Fibroblast of lung (primary cell): ENCODE data around the gene DSP.

Experiments used
- EZH2 ChIP-seq: IDR thresholded peaks from 2 replicates; pipeline ENCODE4 v1.5.1; 2012; ENCODE audit warnings: low read length, control low read depth, mild to moderate bottlenecking; ENCODE audit errors: missing control alignments
- TF ChIP-seq, protein P1 (sequence below), 2 donors: IDR thresholded peaks in 1 of 2; conservative IDR thresholded peaks in 1 of 2; 1 replicate in 1 of 2; 2 replicates in 1 of 2; pipeline ENCODE4 v1.5.1; 2011 to 2012; ENCODE audit warnings: low read length in 2 of 2, control low read depth in 1 of 2, inconsistent platforms in 1 of 2, low read depth in 1 of 2, mild to moderate bottlenecking in 1 of 2

DNA sequence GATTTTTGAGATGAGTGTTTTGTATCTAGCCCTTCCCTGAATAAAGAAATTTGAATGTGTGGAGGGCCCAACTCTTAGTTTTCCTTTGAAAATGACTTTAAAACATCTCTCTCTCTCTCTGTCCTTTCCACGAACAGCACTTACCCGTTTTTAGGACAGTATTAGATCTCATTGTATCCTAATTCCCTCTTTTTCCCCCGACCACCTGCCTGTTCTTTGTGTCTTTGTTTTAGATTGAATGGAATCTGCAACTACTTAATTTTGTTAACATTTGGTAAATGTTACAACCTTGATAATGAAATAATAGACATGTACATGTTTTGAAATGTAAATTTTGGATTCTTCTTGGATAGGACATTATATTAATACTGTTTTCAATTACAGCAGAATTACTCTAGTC is 3.1 kb downstream of the DSP start:
- TF ChIP-seq, protein P1, sequence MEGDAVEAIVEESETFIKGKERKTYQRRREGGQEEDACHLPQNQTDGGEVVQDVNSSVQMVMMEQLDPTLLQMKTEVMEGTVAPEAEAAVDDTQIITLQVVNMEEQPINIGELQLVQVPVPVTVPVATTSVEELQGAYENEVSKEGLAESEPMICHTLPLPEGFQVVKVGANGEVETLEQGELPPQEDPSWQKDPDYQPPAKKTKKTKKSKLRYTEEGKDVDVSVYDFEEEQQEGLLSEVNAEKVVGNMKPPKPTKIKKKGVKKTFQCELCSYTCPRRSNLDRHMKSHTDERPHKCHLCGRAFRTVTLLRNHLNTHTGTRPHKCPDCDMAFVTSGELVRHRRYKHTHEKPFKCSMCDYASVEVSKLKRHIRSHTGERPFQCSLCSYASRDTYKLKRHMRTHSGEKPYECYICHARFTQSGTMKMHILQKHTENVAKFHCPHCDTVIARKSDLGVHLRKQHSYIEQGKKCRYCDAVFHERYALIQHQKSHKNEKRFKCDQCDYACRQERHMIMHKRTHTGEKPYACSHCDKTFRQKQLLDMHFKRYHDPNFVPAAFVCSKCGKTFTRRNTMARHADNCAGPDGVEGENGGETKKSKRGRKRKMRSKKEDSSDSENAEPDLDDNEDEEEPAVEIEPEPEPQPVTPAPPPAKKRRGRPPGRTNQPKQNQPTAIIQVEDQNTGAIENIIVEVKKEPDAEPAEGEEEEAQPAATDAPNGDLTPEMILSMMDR (conservative IDR thresholded peaks at IDR 0.05 in 1 of 2, IDR thresholded peaks at IDR 0.05 in 1 of 2; ENCODE audit: low read depth in 1 of 2, low read length in 2 of 2): no peak
- TF ChIP-seq EZH2: no peak
